SU-DHL-6 (cell line): ENCODE measurements around the gene DIAPH3.

Experiments
- H2AFZ ChIP-seq: fragments of 200-600 bp; sonication (generic); 2 replicates; pipeline ENCODE4 v1.6.1; 2014; ENCODE audit warnings: low read depth, mild to moderate bottlenecking, moderate library complexity, mixed read lengths, antibody characterized with exemption, low read length; ENCODE audit not compliant: severe bottlenecking
- H3F3A ChIP-seq: fragments of 200-600 bp; shearing (Covaris generic); 2 replicates; pipeline ENCODE4 v1.6.0; 2016; ENCODE audit warnings: antibody characterized with exemption, mild to moderate bottlenecking; ENCODE audit not compliant: insufficient read depth
- H3K27ac ChIP-seq: fragments of 200-600 bp; sonication (generic); 2 replicates; pipeline ENCODE4 v1.5.1; 2016; ENCODE audit warnings: low read depth, mild to moderate bottlenecking, low read length, moderate library complexity, mixed read lengths
- H3K27me3 ChIP-seq: fragments of 200-600 bp; sonication (generic), shearing (Covaris generic); 2 replicates; pipeline ENCODE4 v1.6.0; 2014; ENCODE audit warnings: mild to moderate bottlenecking, low read length
- H3K36me3 ChIP-seq: fragments of 200-600 bp; sonication (generic); 2 replicates; pipeline ENCODE4 v1.6.1; 2014; ENCODE audit warnings: mild to moderate bottlenecking, low read length, mixed read lengths
- H3K4me2 ChIP-seq: fragments of 300-600, 200-600 bp; shearing (Covaris generic), sonication (generic); 2 replicates; pipeline ENCODE4 v1.6.0; 2014; ENCODE audit warnings: low read length, low read depth, mild to moderate bottlenecking; ENCODE audit not compliant: poor library complexity, severe bottlenecking
- H3K4me3 ChIP-seq: fragments of 200-600 bp; sonication (generic); 2 replicates; pipeline ENCODE4 v1.5.1; 2014; ENCODE audit warnings: antibody characterized with exemption, low read length, mild to moderate bottlenecking, mixed read lengths; ENCODE audit not compliant: insufficient read depth, poor library complexity, severe bottlenecking
- H3K79me2 ChIP-seq: fragments of 200-600 bp; sonication (generic); 2 replicates; pipeline ENCODE4 v1.6.1; 2014; ENCODE audit warnings: mild to moderate bottlenecking, low read length, moderate library complexity; ENCODE audit not compliant: insufficient read depth
- H3K9ac ChIP-seq: fragments of 200-600 bp; sonication (generic); 2 replicates; pipeline ENCODE4 v1.7.0; 2014; ENCODE audit warnings: mild to moderate bottlenecking, low read length
- H3K9me2 ChIP-seq: fragments of 200-600 bp; sonication (generic); replicated peaks from 2 replicates; pipeline ENCODE4 v1.6.1; 2014; ENCODE audit warnings: low read length; ENCODE audit not compliant: insufficient read depth
- H3K9me3 ChIP-seq: fragments of 200-600 bp; sonication (generic); 2 replicates; pipeline ENCODE4 v1.6.1; 2014; ENCODE audit warnings: low read length, mixed read lengths; ENCODE audit not compliant: insufficient read depth
- H4K20me1 ChIP-seq: fragments of 200-600 bp; sonication (generic); 2 replicates; pipeline ENCODE4 v1.6.1; 2014; ENCODE audit warnings: low read depth, mild to moderate bottlenecking, antibody characterized with exemption, low read length, moderate library complexity, mixed read lengths
- EZH2phosphoT487 ChIP-seq: fragments of 200-600 bp; sonication (generic), shearing (Covaris generic); conservative IDR thresholded peaks from 2 replicates; pipeline ENCODE4 v1.6.1; 2018; ENCODE audit warnings: mild to moderate bottlenecking, antibody characterized with exemption, low read length, moderate library complexity, mixed read lengths
- TF ChIP-seq, protein P1 (sequence below): fragments of 200-600 bp; sonication (generic); IDR thresholded peaks from one replicate; pipeline ENCODE4 v1.5.1; 2017; ENCODE audit warnings: antibody characterized with exemption, mild to moderate bottlenecking, low read length, moderate library complexity; ENCODE audit not compliant: insufficient read depth, poor library complexity, severe bottlenecking

The DIAPH3 gene

DNA sequence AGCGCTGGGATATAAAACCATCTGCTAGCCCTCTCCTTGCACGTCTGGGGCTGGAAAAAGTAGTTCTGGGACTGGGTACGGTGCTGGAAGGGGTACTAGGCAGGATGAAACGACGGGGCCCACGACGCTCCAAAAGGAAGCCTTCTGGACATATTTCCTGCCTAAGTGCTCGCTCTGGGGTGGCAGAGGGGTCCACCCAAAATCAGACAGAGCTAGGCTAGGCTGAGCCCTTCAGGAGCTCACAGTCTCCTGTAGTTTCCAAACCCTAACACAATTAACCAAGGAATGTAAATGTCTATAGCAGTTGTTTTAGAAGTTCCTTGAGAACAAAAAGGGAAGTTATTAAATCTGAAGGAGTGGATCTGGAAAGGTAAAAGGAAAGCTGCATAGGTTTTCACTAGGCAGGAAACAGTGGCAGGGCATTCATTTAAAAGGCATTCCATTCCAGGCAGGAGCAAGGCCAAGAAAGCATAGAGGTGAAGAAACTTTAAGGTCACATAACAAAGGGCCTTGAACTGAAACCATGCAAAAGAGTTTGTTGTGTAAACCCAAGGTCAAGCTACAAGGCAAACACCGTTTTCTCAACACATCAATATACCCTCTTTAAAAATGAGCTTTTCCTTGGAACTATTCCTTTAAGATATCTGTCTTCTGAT, 634 bp upstream of the DIAPH3 start:
- Histone ChIP-seq H3K9ac (peak overlapping the region; percentile 90), H3K4me3 (peak overlapping the region; percentile 98), H3K4me2 (peak overlapping the region; percentile 83), H3F3A (0 out of 2 replicates have a peak, but pooled peaks cover 3% of the 10 kb centered on the region), H3K79me2 (peaks cover 42% of the 10 kb centered on the region), H2AFZ (peak overlapping the region; percentile 79), H3K9me3 (no peaks in the 10 kb centered on the region), H4K20me1 (no peaks in the 10 kb centered on the region), H3K9me2 (no peaks in the 10 kb centered on the region), H3K27ac (peak overlapping the region; percentile 39), H3K36me3 (peaks cover 13% of the 10 kb centered on the region; the same call in 1 of the 2 replicates), H3K27me3 (no peaks in the 10 kb centered on the region)
- TF ChIP-seq, protein P1, sequence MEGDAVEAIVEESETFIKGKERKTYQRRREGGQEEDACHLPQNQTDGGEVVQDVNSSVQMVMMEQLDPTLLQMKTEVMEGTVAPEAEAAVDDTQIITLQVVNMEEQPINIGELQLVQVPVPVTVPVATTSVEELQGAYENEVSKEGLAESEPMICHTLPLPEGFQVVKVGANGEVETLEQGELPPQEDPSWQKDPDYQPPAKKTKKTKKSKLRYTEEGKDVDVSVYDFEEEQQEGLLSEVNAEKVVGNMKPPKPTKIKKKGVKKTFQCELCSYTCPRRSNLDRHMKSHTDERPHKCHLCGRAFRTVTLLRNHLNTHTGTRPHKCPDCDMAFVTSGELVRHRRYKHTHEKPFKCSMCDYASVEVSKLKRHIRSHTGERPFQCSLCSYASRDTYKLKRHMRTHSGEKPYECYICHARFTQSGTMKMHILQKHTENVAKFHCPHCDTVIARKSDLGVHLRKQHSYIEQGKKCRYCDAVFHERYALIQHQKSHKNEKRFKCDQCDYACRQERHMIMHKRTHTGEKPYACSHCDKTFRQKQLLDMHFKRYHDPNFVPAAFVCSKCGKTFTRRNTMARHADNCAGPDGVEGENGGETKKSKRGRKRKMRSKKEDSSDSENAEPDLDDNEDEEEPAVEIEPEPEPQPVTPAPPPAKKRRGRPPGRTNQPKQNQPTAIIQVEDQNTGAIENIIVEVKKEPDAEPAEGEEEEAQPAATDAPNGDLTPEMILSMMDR: no peak
- no peak for TF ChIP-seq EZH2phosphoT487

DNA sequence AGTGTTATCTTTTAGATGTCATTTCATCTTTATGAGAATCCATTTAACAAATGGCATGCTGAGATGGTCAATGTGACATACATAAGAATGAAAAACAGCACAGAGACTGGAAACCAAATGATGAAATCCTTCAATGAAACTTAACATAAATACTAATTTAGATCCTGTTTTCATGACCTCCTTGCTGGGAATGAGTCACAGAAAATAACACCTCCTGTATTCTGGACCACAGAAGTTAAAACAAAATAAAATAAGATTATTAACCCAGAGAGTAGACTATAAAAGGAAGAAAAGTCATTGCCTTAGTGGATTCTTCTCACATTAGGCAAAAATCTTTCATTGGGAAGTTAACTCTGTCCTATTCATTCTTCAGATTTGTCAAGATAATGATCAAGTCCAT, 1.6 kb downstream of the DIAPH3 start:
- H3K4me2 ChIP-seq: peak overlapping the region; percentile 99
- H3F3A ChIP-seq: 0 out of 2 replicates have a peak, but pooled peaks cover 3% of the 10 kb centered on the region
- peaks cover 22% of the 10 kb centered on the region for H3K36me3 ChIP-seq
- H4K20me1 ChIP-seq: no peaks in the 10 kb centered on the region
- H3K9me2 ChIP-seq: no peaks in the 10 kb centered on the region
- H3K79me2 ChIP-seq: peaks cover 65% of the 10 kb centered on the region
- H3K9ac ChIP-seq: 0 out of 2 replicates have a peak overlapping the region, but pooled peaks have one; percentile 90
- H3K4me3 ChIP-seq: peak overlapping the region; percentile 98
- H3K9me3 ChIP-seq: no peaks in the 10 kb centered on the region
- no peak overlapping the region for H3K27ac ChIP-seq
- TF ChIP-seq EZH2phosphoT487: no peak
- TF ChIP-seq, protein P1: no peak
- no peak overlapping the region for H2AFZ ChIP-seq
- H3K27me3 ChIP-seq: no peaks in the 10 kb centered on the region

DNA sequence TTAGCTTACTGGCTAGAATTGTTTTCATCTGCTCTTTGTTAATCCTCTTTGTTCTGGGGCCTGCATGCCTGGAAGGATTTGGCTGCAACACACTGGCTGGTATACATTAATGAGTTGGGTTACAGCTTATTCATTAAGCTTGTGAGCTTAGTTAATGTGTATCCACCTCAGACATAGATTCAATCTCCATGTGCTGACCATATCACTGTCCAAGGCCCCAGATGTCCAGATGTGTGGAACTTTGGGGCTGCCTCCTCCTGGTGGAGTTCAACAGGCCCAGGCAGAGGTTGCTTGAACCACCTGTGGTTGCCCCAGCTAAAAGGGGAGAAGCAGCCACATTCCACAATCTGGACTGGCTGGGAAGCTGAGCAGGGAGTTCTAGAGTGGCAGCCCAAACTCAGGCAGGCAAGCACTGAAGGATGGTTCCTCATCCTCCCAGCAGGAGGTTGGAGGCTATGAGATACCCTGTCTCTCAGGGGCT, 5.4 kb downstream of the DIAPH3 start:
- Histone ChIP-seq H3K79me2 (peaks cover 94% of the 10 kb centered on the region), H3K9ac (no peak overlapping the region)
- TF ChIP-seq, protein P1: no peak
- TF ChIP-seq EZH2phosphoT487: no peak

More for the DNA sequence above, 5.4 kb downstream of the DIAPH3 start:
- Histone ChIP-seq H4K20me1 (no peaks in the 10 kb centered on the region; the same call in 1 of the 2 replicates), H3K4me2 (no peak overlapping the region), H3K9me2 (no peaks in the 10 kb centered on the region), H3K9me3 (no peaks in the 10 kb centered on the region), H3K27ac (no peak overlapping the region), H3F3A (no peaks in the 10 kb centered on the region), H3K27me3 (no peaks in the 10 kb centered on the region), H3K4me3 (no peak overlapping the region), H2AFZ (no peak overlapping the region), H3K36me3 (peaks cover 22% of the 10 kb centered on the region)
